Measurements from ENCODE around the gene INPP5F. TPM values are rescaled to one million over a fixed set of nuclear protein-coding genes. Genes with fewer than 3 reads are reported as not detected.
A peak's percentile ranks its signal among the peaks of the same experiment; 100 is the strongest.

INPP5F gene
- total RNA-seq, 6 donors from 2014 or later: 6.7 to 14.4 (median 10.1) TPM

GRCh38 chr10:119812684-119813083 lies 86.8 kb downstream of the INPP5F start:
- Histone ChIP-seq H3K27me3 (no peaks in the 10 kb centered on the region), H3K9me3 (no peaks in the 10 kb centered on the region), H3K4me3 (no peak overlapping the region), H3K4me1 (no peaks in the 10 kb centered on the region), H3K36me3 (peaks cover 0 to 7% (median 3%) of the 10 kb centered on the region in 4 donors), H3K27ac (no peak overlapping the region)
- no peak for DNase-seq
- TF ChIP-seq POLR2A (IDR thresholded peaks at IDR 0.05) (no peak), EP300 (IDR thresholded peaks at IDR 0.05) (no peak), CTCF (IDR thresholded peaks at IDR 0.05) (no peak), POLR2AphosphoS5 (IDR thresholded peaks at IDR 0.05) (no peak)
- ATAC-seq (ENCODE audit: low FRiP score in 2 of 2): no peak

GRCh38 chr10:119815671-119816070 lies 89.8 kb downstream of the INPP5F start:
- no peak overlapping the region for H3K27ac ChIP-seq
- H3K4me1 ChIP-seq: no peaks in the 10 kb centered on the region
- H3K36me3 ChIP-seq: peaks cover 0 to 12% (median 3%) of the 10 kb centered on the region in 4 donors
- no peak for DNase-seq
- no peak for ATAC-seq (ENCODE audit: low FRiP score in 2 of 2)
- 89 to 94% methylated on average over 7 of the region's 7 CpGs for WGBS, 2 donors
- no peak for TF ChIP-seq EP300 (IDR thresholded peaks at IDR 0.05)
- no peak for TF ChIP-seq CTCF (IDR thresholded peaks at IDR 0.05)
- TF ChIP-seq POLR2A (IDR thresholded peaks at IDR 0.05): no peak
- no peak for TF ChIP-seq POLR2AphosphoS5 (IDR thresholded peaks at IDR 0.05)
- H3K27me3 ChIP-seq: no peaks in the 10 kb centered on the region
- H3K9me3 ChIP-seq: no peaks in the 10 kb centered on the region
- no peak overlapping the region for H3K4me3 ChIP-seq

- Histone ChIP-seq H3K36me3 (peaks cover 0 to 15% (median 3%) of the 10 kb centered on the region in 4 donors), H3K27me3 (no peaks in the 10 kb centered on the region), H3K4me1 (no peaks in the 10 kb centered on the region), H3K4me3 (peak overlapping the region in 3 of 4 donors; percentile 24 to 38 (median 27)), H3K27ac (no peak overlapping the region), H3K9me3 (no peaks in the 10 kb centered on the region)
- 79 to 87% methylated on average over 39 to 78 of the region's 84 CpGs for WGBS, 2 donors
- DNase-seq (peak; percentile 24 to 92), ATAC-seq (ENCODE audit: low FRiP score in 2 of 2) (peak; percentile 71)
- TF ChIP-seq POLR2A (IDR thresholded peaks at IDR 0.05): no peak
- no peak for TF ChIP-seq EP300 (IDR thresholded peaks at IDR 0.05)
- peak in 1 of 2 donors; percentile 25 for TF ChIP-seq POLR2AphosphoS5 (IDR thresholded peaks at IDR 0.05)
- TF ChIP-seq CTCF (IDR thresholded peaks at IDR 0.05): peak in 1 of 6 experiments; percentile 15
Measured at GRCh38 chr10:119817991-119818888, 92.4 kb downstream of the INPP5F start.

- no peak for DNase-seq
- ATAC-seq (ENCODE audit: low FRiP score in 2 of 2): no peak
- no peak overlapping the region for H3K27ac ChIP-seq
- 66 to 67% methylated on average over 10 of the region's 10 CpGs for WGBS, 2 donors
- H3K4me3 ChIP-seq: peak overlapping the region in 3 of 4 donors; percentile 24 to 38 (median 27)
- TF ChIP-seq POLR2A (IDR thresholded peaks at IDR 0.05): no peak
- TF ChIP-seq CTCF (IDR thresholded peaks at IDR 0.05): no peak
- no peaks in the 10 kb centered on the region for H3K27me3 ChIP-seq
- no peaks in the 10 kb centered on the region for H3K9me3 ChIP-seq
- H3K4me1 ChIP-seq: no peaks in the 10 kb centered on the region
- peaks cover 0 to 21% (median 3%) of the 10 kb centered on the region in 4 donors for H3K36me3 ChIP-seq
Measured at GRCh38 chr10:119818889-119819270, 93.0 kb downstream of the INPP5F start.

All from upper lobe of left lung (tissue), 6 donors.